Measurements from ENCODE around the gene LARGE1. TPM values are rescaled to one million over a fixed set of nuclear protein-coding genes. Genes with fewer than 3 reads are reported as not detected.

Gene LARGE1
- polyA plus RNA-seq, 4 donors: 24.8 to 30.4 (median 27.6) TPM

- no peak for DNase-seq (ENCODE audit: low read depth in 4 of 4, low spot score in 3 of 4)
These were observed 90.6 kb downstream of the LARGE1 start for GRCh38 chr22:33829546-33830280.

GRCh38 chr22:33828302-33828701 is 92.0 kb downstream of the LARGE1 start:
- no peak for DNase-seq (ENCODE audit: low read depth in 4 of 4, low spot score in 3 of 4)

- no peak for DNase-seq (ENCODE audit: low read depth in 4 of 4, low spot score in 3 of 4)
These were observed 94.5 kb downstream of the LARGE1 start for GRCh38 chr22:33825761-33826160.

- DNase-seq (ENCODE audit: low read depth in 4 of 4, low spot score in 3 of 4): no peak
These were observed 96.7 kb downstream of the LARGE1 start for GRCh38 chr22:33823552-33823951.

GRCh38 chr22:33821290-33821689 is 99.0 kb downstream of the LARGE1 start:
- DNase-seq (ENCODE audit: low read depth in 4 of 4, low spot score in 3 of 4): no peak

GRCh38 chr22:33819743-33820142 is 100.5 kb downstream of the LARGE1 start:
- no peak for DNase-seq (ENCODE audit: low read depth in 4 of 4, low spot score in 3 of 4)

GRCh38 chr22:33817512-33818127 is 102.7 kb downstream of the LARGE1 start:
- no peak for DNase-seq (ENCODE audit: low read depth in 4 of 4, low spot score in 3 of 4)

- no peak for DNase-seq (ENCODE audit: low read depth in 4 of 4, low spot score in 3 of 4)
These were observed 107.8 kb downstream of the LARGE1 start for GRCh38 chr22:33812360-33812977.

GRCh38 chr22:33811686-33812085 is 108.6 kb downstream of the LARGE1 start:
- DNase-seq (ENCODE audit: low read depth in 4 of 4, low spot score in 3 of 4): no peak

- DNase-seq (ENCODE audit: low read depth in 4 of 4, low spot score in 3 of 4): no peak
These were observed 109.1 kb downstream of the LARGE1 start for GRCh38 chr22:33811208-33811607.

- DNase-seq (ENCODE audit: low read depth in 4 of 4, low spot score in 3 of 4): no peak
These were observed 112.8 kb downstream of the LARGE1 start for GRCh38 chr22:33807470-33807869.

GRCh38 chr22:33806191-33806590 is 114.1 kb downstream of the LARGE1 start:
- DNase-seq (ENCODE audit: low read depth in 4 of 4, low spot score in 3 of 4): no peak

- DNase-seq (ENCODE audit: low read depth in 4 of 4, low spot score in 3 of 4): no peak
These were observed 116.6 kb downstream of the LARGE1 start for GRCh38 chr22:33803371-33804282.

- DNase-seq (ENCODE audit: low read depth in 4 of 4, low spot score in 3 of 4): no peak
These were observed 121.9 kb downstream of the LARGE1 start for GRCh38 chr22:33798401-33798800.

- DNase-seq (ENCODE audit: low read depth in 4 of 4, low spot score in 3 of 4): no peak
These were observed 123.8 kb downstream of the LARGE1 start for GRCh38 chr22:33796494-33796893.

- DNase-seq (ENCODE audit: low read depth in 4 of 4, low spot score in 3 of 4): no peak
These were observed 126.8 kb downstream of the LARGE1 start for GRCh38 chr22:33793475-33793874.

- DNase-seq (ENCODE audit: low read depth in 4 of 4, low spot score in 3 of 4): no peak
These were observed 127.4 kb downstream of the LARGE1 start for GRCh38 chr22:33792832-33793231.

- no peak for DNase-seq (ENCODE audit: low read depth in 4 of 4, low spot score in 3 of 4)
These were observed 130.5 kb downstream of the LARGE1 start for GRCh38 chr22:33789690-33790253.

- no peak for DNase-seq (ENCODE audit: low read depth in 4 of 4, low spot score in 3 of 4)
These were observed 131.3 kb downstream of the LARGE1 start for GRCh38 chr22:33788927-33789326.

GRCh38 chr22:33787645-33788456 is 132.4 kb downstream of the LARGE1 start:
- no peak for DNase-seq (ENCODE audit: low read depth in 4 of 4, low spot score in 3 of 4)
